Caco-2 (cell line): ENCODE measurements around the gene CLPSL1. TPM values are rescaled to one million over a fixed set of nuclear protein-coding genes. Genes with fewer than 3 reads are reported as not detected.
A peak's percentile ranks its signal among the peaks of the same experiment; 100 is the strongest.

Experiments
- BruUV-seq: library from RNA; stranded (reverse); fragments of 400-500 nt; replicated peaks from 2 replicates; lab custom pipeline; 2021; lab: Mats Ljungman, UMichigan
- CTCF ChIA-PET: fragments of 300-600 bp; sonication (Branson Sonifier 250); formaldehyde crosslinking; loops from one replicate; lab custom pipeline; 2022; ENCODE audit warnings: antibody characterized with exemption; lab: Charles Lee
- POLR2A ChIA-PET: fragments of 300-600 bp; sonication (Branson Sonifier 250); formaldehyde crosslinking; loops from one replicate; lab custom pipeline; 2022; ENCODE audit warnings: antibody characterized with exemption; lab: Charles Lee
- DNase-seq, 2 experiments: peaks; one replicate each; pipeline versions ENCODE4 v3.0.0 to v3.0.0-alpha.2; 2020 to 2022
- H3K27me3 ChIP-seq: replicated peaks from 2 replicates; pipeline ENCODE4 v1.6.0; 2011; ENCODE audit warnings: low read length; ENCODE audit not compliant: control insufficient read depth, insufficient read depth
- H3K36me3 ChIP-seq: 2 replicates; pipeline ENCODE4 v1.5.1; 2011; ENCODE audit warnings: low read length; ENCODE audit not compliant: control insufficient read depth, insufficient read depth
- H3K4me1 ChIP-seq: fragments of 250-450 bp; sonication (Bioruptor Pico); 2 replicates; pipeline ENCODE4 v1.5.1; 2020; ENCODE audit warnings: mild to moderate bottlenecking
- H3K4me3 ChIP-seq: 2 replicates; pipeline ENCODE4 v1.5.1; 2011; ENCODE audit warnings: low read depth, mild to moderate bottlenecking, control low read depth, low read length
- H3K9me3 ChIP-seq: fragments of 250-450 bp; sonication (Bioruptor Pico); 2 replicates; pipeline ENCODE4 v1.5.1; 2020; ENCODE audit warnings: mild to moderate bottlenecking, moderate library complexity
- H3K27ac Mint-ChIP-seq: one replicate; pipeline ENCODE4 v1.8.0; 2022; ENCODE audit warnings: mixed read lengths; ENCODE audit not compliant: unreplicated experiment
- H3K27me3 Mint-ChIP-seq: one replicate; pipeline ENCODE4 v1.8.0; 2022; ENCODE audit warnings: mixed read lengths; ENCODE audit not compliant: insufficient read depth, unreplicated experiment
- H3K36me3 Mint-ChIP-seq: one replicate; pipeline ENCODE4 v1.8.0; 2022; ENCODE audit warnings: mild to moderate bottlenecking, mixed read lengths; ENCODE audit not compliant: insufficient read depth, unreplicated experiment
- H3K4me1 Mint-ChIP-seq: one replicate; pipeline ENCODE4 v1.8.0; 2022; ENCODE audit warnings: low read depth, mixed read lengths; ENCODE audit not compliant: unreplicated experiment
- H3K4me3 Mint-ChIP-seq: one replicate; pipeline ENCODE4 v1.8.0; 2022; ENCODE audit warnings: mild to moderate bottlenecking, moderate library complexity, mixed read lengths; ENCODE audit not compliant: unreplicated experiment
- H3K9me3 Mint-ChIP-seq: one replicate; pipeline ENCODE4 v1.8.0; 2022; ENCODE audit warnings: mixed read lengths; ENCODE audit not compliant: unreplicated experiment
- intact Hi-C: fragments of 100-400 bp; cut with micrococcal nuclease; formaldehyde crosslinking; loops from one replicate; pipeline ENCODE4 v1.10.0; 2022; ENCODE audit not compliant: unreplicated experiment
- total RNA-seq: library from RNA; stranded (reverse); gene quantifications from 2 replicates; pipeline ENCODE4 v1.2.3, GENCODE V29; 2022
- TF ChIP-seq, protein P1 (sequence below), 2 experiments: fragments of 200-600 bp in 1 of 2; IDR thresholded peaks; 1 replicate in 1 of 2; 2 replicates in 1 of 2; pipeline versions ENCODE4 v1.5.1 to v1.8.0; 2011 to 2022; ENCODE audit warnings: antibody characterized with exemption in 1 of 2, control low read depth in 1 of 2, inconsistent platforms in 1 of 2, low read depth in 1 of 2, low read length in 1 of 2, mild to moderate bottlenecking in 1 of 2, moderate library complexity in 1 of 2; ENCODE audit not compliant: insufficient read depth in 1 of 2, severe bottlenecking in 1 of 2, unreplicated experiment in 1 of 2

CLPSL1 gene
- total RNA-seq, 1 experiment from 2014 or later = not detected

GRCh38 chr6:35755278-35755924 lies 25.4 kb upstream of the CLPSL1 start:
- Mint-ChIP-seq H3K27ac (no peak overlapping the region), H3K9me3 (no peaks in the 10 kb centered on the region), H3K27me3 (peaks cover 6% of the 10 kb centered on the region), H3K4me3 (no peak overlapping the region), H3K4me1 (no peaks in the 10 kb centered on the region), H3K36me3 (no peaks in the 10 kb centered on the region)
- no TSS peak for BruUV-seq
- Histone ChIP-seq H3K4me1 (no peaks in the 10 kb centered on the region), H3K27me3 (no peaks in the 10 kb centered on the region), H3K4me3 (no peak overlapping the region), H3K9me3 (no peaks in the 10 kb centered on the region), H3K36me3 (no peaks in the 10 kb centered on the region)
- POLR2A ChIA-PET = no interaction called here
- TF ChIP-seq, protein P1, sequence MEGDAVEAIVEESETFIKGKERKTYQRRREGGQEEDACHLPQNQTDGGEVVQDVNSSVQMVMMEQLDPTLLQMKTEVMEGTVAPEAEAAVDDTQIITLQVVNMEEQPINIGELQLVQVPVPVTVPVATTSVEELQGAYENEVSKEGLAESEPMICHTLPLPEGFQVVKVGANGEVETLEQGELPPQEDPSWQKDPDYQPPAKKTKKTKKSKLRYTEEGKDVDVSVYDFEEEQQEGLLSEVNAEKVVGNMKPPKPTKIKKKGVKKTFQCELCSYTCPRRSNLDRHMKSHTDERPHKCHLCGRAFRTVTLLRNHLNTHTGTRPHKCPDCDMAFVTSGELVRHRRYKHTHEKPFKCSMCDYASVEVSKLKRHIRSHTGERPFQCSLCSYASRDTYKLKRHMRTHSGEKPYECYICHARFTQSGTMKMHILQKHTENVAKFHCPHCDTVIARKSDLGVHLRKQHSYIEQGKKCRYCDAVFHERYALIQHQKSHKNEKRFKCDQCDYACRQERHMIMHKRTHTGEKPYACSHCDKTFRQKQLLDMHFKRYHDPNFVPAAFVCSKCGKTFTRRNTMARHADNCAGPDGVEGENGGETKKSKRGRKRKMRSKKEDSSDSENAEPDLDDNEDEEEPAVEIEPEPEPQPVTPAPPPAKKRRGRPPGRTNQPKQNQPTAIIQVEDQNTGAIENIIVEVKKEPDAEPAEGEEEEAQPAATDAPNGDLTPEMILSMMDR (IDR thresholded peaks at IDR 0.05; ENCODE audit: insufficient read depth in 1 of 2, low read depth in 1 of 2, low read length in 1 of 2, severe bottlenecking in 1 of 2, unreplicated experiment in 1 of 2) = no peak
- intact Hi-C loops = no loop called here
- CTCF ChIA-PET = no interaction called here
- no peak for DNase-seq

GRCh38 chr6:35757456-35758123 lies 23.2 kb upstream of the CLPSL1 start:
- TF ChIP-seq, protein P1 (IDR thresholded peaks at IDR 0.05; ENCODE audit: insufficient read depth in 1 of 2, low read depth in 1 of 2, low read length in 1 of 2, severe bottlenecking in 1 of 2, unreplicated experiment in 1 of 2) = peak; percentile 26 to 42
- Histone ChIP-seq H3K4me1 (no peaks in the 10 kb centered on the region), H3K36me3 (no peaks in the 10 kb centered on the region), H3K4me3 (no peak overlapping the region), H3K27me3 (no peaks in the 10 kb centered on the region), H3K9me3 (no peaks in the 10 kb centered on the region)
- Mint-ChIP-seq H3K4me1 (no peaks in the 10 kb centered on the region), H3K36me3 (no peaks in the 10 kb centered on the region), H3K27me3 (peaks cover 6% of the 10 kb centered on the region), H3K4me3 (no peak overlapping the region), H3K9me3 (no peaks in the 10 kb centered on the region), H3K27ac (no peak overlapping the region)
- ChIA-PET POLR2A (no interaction called here), CTCF (interaction anchor here (0.6 to 1.2 kb wide), 2 partner anchors 169 to 235 kb away, joined by 6 to 8 read pairs; no protein-coding TSS in a partner anchor)
- intact Hi-C loops = no loop called here
- BruUV-seq = no TSS peak
- DNase-seq = peak in 1 of 2 experiments; percentile 26

GRCh38 chr6:35759426-35759825 lies 21.4 kb upstream of the CLPSL1 start:
- Mint-ChIP-seq H3K27me3 (peaks cover 12% of the 10 kb centered on the region), H3K27ac (no peak overlapping the region), H3K4me3 (no peak overlapping the region), H3K4me1 (peaks cover 13% of the 10 kb centered on the region), H3K9me3 (no peaks in the 10 kb centered on the region), H3K36me3 (peaks cover 5% of the 10 kb centered on the region)
- Histone ChIP-seq H3K4me3 (no peak overlapping the region), H3K27me3 (no peaks in the 10 kb centered on the region), H3K4me1 (no peaks in the 10 kb centered on the region), H3K9me3 (no peaks in the 10 kb centered on the region), H3K36me3 (no peaks in the 10 kb centered on the region)
- no peak for DNase-seq
- BruUV-seq = no TSS peak
- TF ChIP-seq, protein P1 (IDR thresholded peaks at IDR 0.05; ENCODE audit: insufficient read depth in 1 of 2, low read depth in 1 of 2, low read length in 1 of 2, severe bottlenecking in 1 of 2, unreplicated experiment in 1 of 2) = no peak
- ChIA-PET POLR2A (no interaction called here), CTCF (no interaction called here)
- intact Hi-C loops = no loop called here
